Measurements from ENCODE around the gene F13B.
"Not testable (repeated sequence)": the region's sequence is repeated elsewhere in the genome, so short reads cannot be mapped to it uniquely, and the experiment has no call there.

Gene F13B

GRCh38 chr1:197008861-197009260 lies 58.2 kb downstream of the F13B start:
- TF ChIP-seq, protein P1, sequence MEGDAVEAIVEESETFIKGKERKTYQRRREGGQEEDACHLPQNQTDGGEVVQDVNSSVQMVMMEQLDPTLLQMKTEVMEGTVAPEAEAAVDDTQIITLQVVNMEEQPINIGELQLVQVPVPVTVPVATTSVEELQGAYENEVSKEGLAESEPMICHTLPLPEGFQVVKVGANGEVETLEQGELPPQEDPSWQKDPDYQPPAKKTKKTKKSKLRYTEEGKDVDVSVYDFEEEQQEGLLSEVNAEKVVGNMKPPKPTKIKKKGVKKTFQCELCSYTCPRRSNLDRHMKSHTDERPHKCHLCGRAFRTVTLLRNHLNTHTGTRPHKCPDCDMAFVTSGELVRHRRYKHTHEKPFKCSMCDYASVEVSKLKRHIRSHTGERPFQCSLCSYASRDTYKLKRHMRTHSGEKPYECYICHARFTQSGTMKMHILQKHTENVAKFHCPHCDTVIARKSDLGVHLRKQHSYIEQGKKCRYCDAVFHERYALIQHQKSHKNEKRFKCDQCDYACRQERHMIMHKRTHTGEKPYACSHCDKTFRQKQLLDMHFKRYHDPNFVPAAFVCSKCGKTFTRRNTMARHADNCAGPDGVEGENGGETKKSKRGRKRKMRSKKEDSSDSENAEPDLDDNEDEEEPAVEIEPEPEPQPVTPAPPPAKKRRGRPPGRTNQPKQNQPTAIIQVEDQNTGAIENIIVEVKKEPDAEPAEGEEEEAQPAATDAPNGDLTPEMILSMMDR (IDR thresholded peaks at IDR 0.05; ENCODE audit: low read depth, low read length), result no peak
- H3K4me3 ChIP-seq (replicated peaks in 1 of 2; ENCODE audit: low read depth in 2 of 2, low read length in 2 of 2), result no peak overlapping the region
- DNase-seq (ENCODE audit: low read depth in 2 of 2), result no peak

DNA sequence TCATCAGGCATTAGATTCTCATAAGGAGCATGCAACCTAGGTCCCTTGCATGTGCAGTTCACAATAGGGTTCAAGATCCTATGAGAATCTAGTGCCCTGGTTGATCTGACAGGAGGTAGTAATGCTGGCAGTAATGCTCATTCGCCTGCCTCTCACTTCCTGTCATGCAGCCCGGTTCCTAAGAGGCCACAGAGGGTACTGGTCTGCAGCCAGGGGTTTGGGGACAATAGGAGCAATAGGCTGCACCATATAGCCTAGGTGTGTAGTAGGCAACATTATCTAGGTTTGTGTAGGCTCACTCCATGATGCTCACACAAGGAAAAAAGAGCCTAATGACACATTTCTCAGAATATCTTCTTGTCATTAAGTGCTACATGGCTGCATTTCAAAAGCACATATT lies 63.9 kb downstream of the F13B start:
- TF ChIP-seq, protein P1 (IDR thresholded peaks at IDR 0.05; ENCODE audit: low read depth, low read length), result no peak
- DNase-seq (ENCODE audit: low read depth in 2 of 2), result no peak
- no peak overlapping the region for H3K4me3 ChIP-seq (replicated peaks in 1 of 2; ENCODE audit: low read depth in 2 of 2, low read length in 2 of 2)

DNA sequence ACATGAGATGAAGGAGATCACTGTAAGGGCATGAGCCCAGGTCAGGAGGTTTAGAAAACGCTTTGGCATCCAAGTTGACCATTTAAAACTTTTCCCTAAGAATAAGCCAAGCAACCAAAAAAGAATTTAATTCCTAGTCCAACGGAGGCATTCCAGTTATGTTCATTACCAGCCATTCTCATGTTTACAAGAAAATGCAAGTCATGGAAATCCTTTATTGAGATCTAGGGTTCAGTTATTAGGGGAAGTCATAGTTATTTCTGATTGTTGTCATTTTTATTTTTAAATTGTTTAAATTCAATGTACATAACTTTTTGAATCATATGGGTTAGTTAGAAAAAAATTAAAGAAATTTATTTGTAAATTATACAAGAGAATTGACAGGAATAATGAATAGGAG lies 65.2 kb downstream of the F13B start:
- no peak overlapping the region for H3K4me3 ChIP-seq (replicated peaks in 1 of 2; ENCODE audit: low read depth in 2 of 2, low read length in 2 of 2)
- TF ChIP-seq, protein P1 (IDR thresholded peaks at IDR 0.05; ENCODE audit: low read depth, low read length), result no peak
- no peak for DNase-seq (ENCODE audit: low read depth in 2 of 2)

- no peak overlapping the region for H3K4me3 ChIP-seq (replicated peaks in 1 of 2; ENCODE audit: low read depth in 2 of 2, low read length in 2 of 2)
- TF ChIP-seq, protein P1 (IDR thresholded peaks at IDR 0.05; ENCODE audit: low read depth, low read length), result no peak
- DNase-seq (ENCODE audit: low read depth in 2 of 2), result peak; percentile 89 to 92
Measured at GRCh38 chr1:196997423-196997822, 69.6 kb downstream of the F13B start.

- no peak for DNase-seq (ENCODE audit: low read depth in 2 of 2)
- TF ChIP-seq, protein P1 (IDR thresholded peaks at IDR 0.05; ENCODE audit: low read depth, low read length), result no peak
- H3K4me3 ChIP-seq (replicated peaks in 1 of 2; ENCODE audit: low read depth in 2 of 2, low read length in 2 of 2), result no peak overlapping the region
Measured at GRCh38 chr1:196993916-196994315, 73.1 kb downstream of the F13B start.

- DNase-seq (ENCODE audit: low read depth in 2 of 2); H3K4me3 ChIP-seq (replicated peaks in 1 of 2; ENCODE audit: low read depth in 2 of 2, low read length in 2 of 2): not testable (repeated sequence)
Measured at GRCh38 chr1:196991919-196992651, 75.0 kb downstream of the F13B start.
